Glutamatergic neuron (in vitro differentiated cells): Measurements from ENCODE around the gene PTPRB. TPM values are rescaled to one million over a fixed set of nuclear protein-coding genes. Genes with fewer than 3 reads are reported as not detected.

Experiments
- DNase-seq: peaks from one replicate; pipeline ENCODE4 v3.0.0; 2022
- H3K27ac Mint-ChIP-seq: one replicate; pipeline ENCODE4 v1.8.0; 2020; ENCODE audit warnings: mild to moderate bottlenecking, mixed read lengths, inconsistent platforms; ENCODE audit not compliant: unreplicated experiment
- H3K27me3 Mint-ChIP-seq: one replicate; pipeline ENCODE4 v1.8.0; 2020; ENCODE audit warnings: mild to moderate bottlenecking, moderate library complexity, mixed read lengths, inconsistent platforms; ENCODE audit not compliant: unreplicated experiment
- H3K36me3 Mint-ChIP-seq: one replicate; pipeline ENCODE4 v1.8.0; 2020; ENCODE audit warnings: mild to moderate bottlenecking, mixed read lengths, inconsistent platforms; ENCODE audit not compliant: unreplicated experiment
- H3K4me1 Mint-ChIP-seq: one replicate; pipeline ENCODE4 v1.8.0; 2020; ENCODE audit warnings: mild to moderate bottlenecking, low read depth, mixed read lengths, inconsistent platforms; ENCODE audit not compliant: unreplicated experiment
- H3K4me3 Mint-ChIP-seq: one replicate; pipeline ENCODE4 v1.8.0; 2020; ENCODE audit warnings: mild to moderate bottlenecking, mixed read lengths, inconsistent platforms; ENCODE audit not compliant: unreplicated experiment
- H3K9me3 Mint-ChIP-seq: one replicate; pipeline ENCODE4 v1.8.0; 2020; ENCODE audit warnings: mild to moderate bottlenecking, moderate library complexity, mixed read lengths, inconsistent platforms; ENCODE audit not compliant: unreplicated experiment
- total RNA-seq: library from RNA; stranded (reverse); fragmentation: NEBNext Ultra II Directional; extraction: Animal tissue kit (Norgen Biotek cat#: 25700); gene quantifications from one replicate; pipeline ENCODE4 v1.2.1, GENCODE V29; 2021; ENCODE audit not compliant: unreplicated experiment
- TF ChIP-seq, protein P1 (sequence below): fragments of 200-600 bp; sonication (generic); IDR thresholded peaks from one replicate; pipeline ENCODE4 v1.5.0; 2021; ENCODE audit not compliant: partially characterized antibody, unreplicated experiment

The PTPRB gene
- total RNA-seq, 1 donor from 2014 or later, result 0.17 TPM

- H3K27me3 Mint-ChIP-seq, result no peaks in the 10 kb centered on the region
- TF ChIP-seq, protein P1, sequence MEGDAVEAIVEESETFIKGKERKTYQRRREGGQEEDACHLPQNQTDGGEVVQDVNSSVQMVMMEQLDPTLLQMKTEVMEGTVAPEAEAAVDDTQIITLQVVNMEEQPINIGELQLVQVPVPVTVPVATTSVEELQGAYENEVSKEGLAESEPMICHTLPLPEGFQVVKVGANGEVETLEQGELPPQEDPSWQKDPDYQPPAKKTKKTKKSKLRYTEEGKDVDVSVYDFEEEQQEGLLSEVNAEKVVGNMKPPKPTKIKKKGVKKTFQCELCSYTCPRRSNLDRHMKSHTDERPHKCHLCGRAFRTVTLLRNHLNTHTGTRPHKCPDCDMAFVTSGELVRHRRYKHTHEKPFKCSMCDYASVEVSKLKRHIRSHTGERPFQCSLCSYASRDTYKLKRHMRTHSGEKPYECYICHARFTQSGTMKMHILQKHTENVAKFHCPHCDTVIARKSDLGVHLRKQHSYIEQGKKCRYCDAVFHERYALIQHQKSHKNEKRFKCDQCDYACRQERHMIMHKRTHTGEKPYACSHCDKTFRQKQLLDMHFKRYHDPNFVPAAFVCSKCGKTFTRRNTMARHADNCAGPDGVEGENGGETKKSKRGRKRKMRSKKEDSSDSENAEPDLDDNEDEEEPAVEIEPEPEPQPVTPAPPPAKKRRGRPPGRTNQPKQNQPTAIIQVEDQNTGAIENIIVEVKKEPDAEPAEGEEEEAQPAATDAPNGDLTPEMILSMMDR, result no peak
- H3K36me3 Mint-ChIP-seq, result no peaks in the 10 kb centered on the region
- DNase-seq, result no peak
- peaks cover 2% of the 10 kb centered on the region for H3K9me3 Mint-ChIP-seq
- H3K4me3 Mint-ChIP-seq, result no peak overlapping the region
- H3K27ac Mint-ChIP-seq, result no peak overlapping the region
- peaks cover 4% of the 10 kb centered on the region for H3K4me1 Mint-ChIP-seq
Measured at GRCh38 chr12:70626180-70626579, 11.0 kb downstream of the PTPRB start.

DNA sequence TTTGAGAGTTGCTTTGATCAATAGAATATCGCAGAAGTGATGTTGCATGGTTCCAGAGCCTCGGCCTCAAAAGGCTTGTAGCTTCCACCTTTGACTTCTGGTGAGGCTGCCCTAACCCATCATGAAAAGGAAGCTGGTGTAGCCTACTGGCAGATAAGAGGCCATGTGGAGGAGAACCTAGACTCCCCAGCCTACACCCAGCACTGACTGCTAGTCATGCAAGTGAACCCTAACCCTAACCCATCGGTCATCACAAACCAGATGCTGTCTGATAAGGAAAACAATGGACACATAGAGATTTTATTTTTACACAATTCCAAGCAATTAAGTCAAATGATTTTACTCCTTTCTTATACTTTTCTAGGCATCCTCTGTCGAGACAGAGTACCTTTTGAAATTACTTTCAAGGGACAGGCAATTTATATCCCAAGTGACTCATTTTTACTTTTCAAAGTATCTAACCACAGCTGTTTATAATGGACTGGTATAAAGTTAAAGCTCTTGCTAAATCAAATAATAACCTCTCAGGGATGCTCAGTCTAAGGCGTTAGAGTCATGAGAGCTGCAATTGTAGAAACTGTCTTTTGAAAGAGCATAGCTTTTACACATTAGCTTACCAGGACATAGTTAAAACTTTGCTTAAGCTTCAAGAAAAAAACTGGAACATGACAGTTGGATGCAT, 17.6 kb downstream of the PTPRB start:
- H3K4me1 Mint-ChIP-seq, result peaks cover 4% of the 10 kb centered on the region
- no peak overlapping the region for H3K27ac Mint-ChIP-seq
- no peak overlapping the region for H3K4me3 Mint-ChIP-seq
- H3K27me3 Mint-ChIP-seq, result no peaks in the 10 kb centered on the region
- no peaks in the 10 kb centered on the region for H3K9me3 Mint-ChIP-seq
- TF ChIP-seq, protein P1, result no peak
- H3K36me3 Mint-ChIP-seq, result no peaks in the 10 kb centered on the region
- no peak for DNase-seq

GRCh38 chr12:70618371-70618770, 18.9 kb downstream of the PTPRB start:
- peaks cover 4% of the 10 kb centered on the region for H3K4me1 Mint-ChIP-seq
- H3K4me3 Mint-ChIP-seq, result no peak overlapping the region
- no peak for DNase-seq
- no peaks in the 10 kb centered on the region for H3K9me3 Mint-ChIP-seq
- no peaks in the 10 kb centered on the region for H3K36me3 Mint-ChIP-seq
- no peak overlapping the region for H3K27ac Mint-ChIP-seq
- TF ChIP-seq, protein P1, result no peak
- no peaks in the 10 kb centered on the region for H3K27me3 Mint-ChIP-seq

DNA sequence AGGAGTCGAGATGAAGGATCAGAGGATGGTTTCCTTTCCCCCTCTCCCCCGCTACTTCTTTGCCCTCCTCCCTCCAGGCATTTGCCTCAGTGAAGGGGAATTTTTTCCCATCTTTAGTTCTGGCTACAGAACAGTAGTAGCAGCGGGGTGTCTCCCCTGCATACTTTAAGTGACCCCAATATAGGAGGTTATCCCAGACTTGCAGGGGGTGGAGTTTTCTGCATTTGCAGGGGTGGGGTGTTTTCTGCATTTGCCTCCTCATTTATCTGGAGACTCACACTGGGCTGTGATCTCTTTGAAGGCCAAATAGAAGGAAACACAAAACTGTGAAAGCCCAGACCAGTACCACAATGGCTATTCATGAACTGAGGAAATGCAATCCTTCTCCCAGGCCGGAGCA, 19.8 kb downstream of the PTPRB start:
- no peak overlapping the region for H3K27ac Mint-ChIP-seq
- H3K9me3 Mint-ChIP-seq, result no peaks in the 10 kb centered on the region
- no peak overlapping the region for H3K4me3 Mint-ChIP-seq
- TF ChIP-seq, protein P1, result no peak
- no peaks in the 10 kb centered on the region for H3K36me3 Mint-ChIP-seq
- no peaks in the 10 kb centered on the region for H3K27me3 Mint-ChIP-seq
- DNase-seq, result no peak
- peaks cover 3% of the 10 kb centered on the region for H3K4me1 Mint-ChIP-seq

- Mint-ChIP-seq H3K4me1 (no peaks in the 10 kb centered on the region), H3K36me3 (no peaks in the 10 kb centered on the region), H3K4me3 (no peak overlapping the region), H3K9me3 (no peaks in the 10 kb centered on the region), H3K27me3 (peaks cover 3% of the 10 kb centered on the region), H3K27ac (no peak overlapping the region)
- TF ChIP-seq, protein P1, result no peak
- no peak for DNase-seq
Measured at GRCh38 chr12:70615174-70615866, 21.9 kb downstream of the PTPRB start.
